Right lobe of liver (tissue), 6 donors: ENCODE data around the gene IRF2. TPM values are rescaled to one million over a fixed set of nuclear protein-coding genes. Genes with fewer than 3 reads are reported as not detected.
A peak's percentile ranks its signal among the peaks of the same experiment; 100 is the strongest.
"Not testable (repeated sequence)": the region's sequence is repeated elsewhere in the genome, so short reads cannot be mapped to it uniquely, and the experiment has no call there.

ENCODE experiments used
- ATAC-seq, 4 donors: fragments of 200-7000 bp; cut with Tn5 transposase; one replicate each; pipeline ENCODE4 v1.9.1; 2020; ENCODE audit warnings: mild to moderate bottlenecking in 4 of 4, moderate library complexity in 4 of 4
- DNase-seq, 3 donors: peaks; one replicate each; pipeline ENCODE4 v3.0.0-alpha.2; 2020
- H3K27ac ChIP-seq, 3 donors: fragments of 200-600 bp; one replicate each; pipeline ENCODE4 v1.8.0; 2022
- H3K27me3 ChIP-seq, 2 donors: fragments of 200-600 bp; one replicate each; pipeline ENCODE4 v1.8.0; 2022
- H3K36me3 ChIP-seq, 4 donors: fragments of 200-600 bp; sonication (generic) in 1 of 4; one replicate each; pipeline versions ENCODE4 v1.5.1 to v1.8.0; 2017 to 2022; ENCODE audit warnings: control low read depth in 1 of 4
- H3K4me1 ChIP-seq, 4 donors: fragments of 200-600 bp; sonication (generic) in 1 of 4; one replicate each; pipeline versions ENCODE4 v1.5.1 to v1.8.0; 2017 to 2022; ENCODE audit warnings: control low read depth in 1 of 4
- H3K4me3 ChIP-seq, 3 donors: fragments of 200-600 bp; one replicate each; pipeline ENCODE4 v1.8.0; 2022
- H3K9me3 ChIP-seq, 4 donors: fragments of 200-600 bp; sonication (generic) in 1 of 4; one replicate each; pipeline versions ENCODE4 v1.5.1 to v1.8.0; 2017 to 2022; ENCODE audit warnings: control low read depth in 1 of 4
- CTCF ChIP-seq, 4 donors: fragments of 200-600 bp in 3 of 4; fragments of 450-650 bp in 1 of 4; IDR thresholded peaks; one replicate each; pipeline versions ENCODE4 v1.5.1 to v1.8.0; 2016 to 2022; ENCODE audit warnings: antibody characterized with exemption in 4 of 4, mild to moderate bottlenecking in 2 of 4
- POLR2A ChIP-seq: fragments of 450-650 bp; IDR thresholded peaks from one replicate; pipeline ENCODE4 v1.6.1; 2017; ENCODE audit warnings: antibody characterized with exemption, mild to moderate bottlenecking
- WGBS: methylation state at CpG from one replicate; pipeline ENCODE4 v1.1.6; 2018; ENCODE audit warnings: low coverage, low lambda C conversion rate; ENCODE audit not compliant: insufficient coverage; ENCODE audit errors: missing lambda C conversion rate; 5-methylcytosine and 5-hydroxymethylcytosine counted together
- intact Hi-C, 2 donors: fragments of 100-400 bp; cut with DNase I; formaldehyde crosslinking; loops; one replicate each; pipeline versions ENCODE4 v1.11.2 to v1.14.1; 2022
- total RNA-seq, 6 experiments: library from RNA; depleted of rRNA in 2 of 6; stranded (reverse); fragments of >200 nt in 2 of 6; fragmentation: NEBNext Ultra II Directional in 3 of 6; extraction: Animal tissue kit (Norgen Biotek cat#: 25700) in 3 of 6; gene quantifications; one replicate each; pipeline versions ENCODE4 v1.1.0 to v1.2.4, GENCODE V29; 2016 to 2023
- donor health status: DM: no; HTN: yes; CAD: no.
- donor health status: DM: no; HTN: no; CAD: no.
- donor health status: DM: no; HTN: no; CAD: no.
- donor health status: DM: no; HTN: yes; CAD: no.
- donor health status: DM: no; HTN: yes; CAD: no.

Gene IRF2
- total RNA-seq, 6 experiments from 2014 or later: 16.9 to 29.0 (median 21.3) TPM

GRCh38 chr4:184347251-184348239 lies 126.8 kb downstream of the IRF2 start:
- Histone ChIP-seq H3K27ac (peak overlapping the region; percentile 86 to 95 (median 93)), H3K9me3 (no peaks in the 10 kb centered on the region), H3K4me3 (peak overlapping the region in 1 of 3 donors; percentile 14), H3K4me1 (peaks cover 0 to 79% (median 34%) of the 10 kb centered on the region in 4 donors), H3K36me3 (no peaks in the 10 kb centered on the region), H3K27me3 (no peaks in the 10 kb centered on the region)
- TF ChIP-seq POLR2A (peak; percentile 27), CTCF (IDR thresholded peaks at IDR 0.05) (no peak)
- intact Hi-C loops: loop anchor here (5.0 kb wide), 1 partner anchor 35 kb away; no protein-coding TSS in a partner anchor
- ATAC-seq (peak in 3 of 4 donors; percentile 0 to 2 (median 1)), DNase-seq (peak in 2 of 3 donors; percentile 58 to 69)
- WGBS: 20% methylated on average over 10 of the region's 16 CpGs

GRCh38 chr4:184346682-184347081 lies 127.7 kb downstream of the IRF2 start:
- Histone ChIP-seq H3K4me1 (peaks cover 0 to 72% (median 31%) of the 10 kb centered on the region in 4 donors), H3K36me3 (no peaks in the 10 kb centered on the region), H3K27me3 (no peaks in the 10 kb centered on the region), H3K9me3 (no peaks in the 10 kb centered on the region), H3K27ac (peak overlapping the region; percentile 86 to 95 (median 93)), H3K4me3 (no peak overlapping the region)
- ATAC-seq: no peak
- TF ChIP-seq CTCF (IDR thresholded peaks at IDR 0.05): no peak
- TF ChIP-seq POLR2A: no peak
- 41% methylated on average over 2 of the region's 2 CpGs for WGBS
- intact Hi-C loops: loop anchor here (5.0 kb wide), 1 partner anchor 36 kb away; no protein-coding TSS in a partner anchor
- DNase-seq: no peak

- not testable (repeated sequence) for H3K4me3 ChIP-seq, ATAC-seq, H3K36me3 ChIP-seq, H3K9me3 ChIP-seq, H3K27me3 ChIP-seq
- intact Hi-C loops: loop anchor here (5.0 kb wide), 1 partner anchor 36 kb away; no protein-coding TSS in a partner anchor
- H3K27ac ChIP-seq: peak overlapping the region; percentile 86 to 95 (median 93)
- H3K4me1 ChIP-seq: peaks cover 0 to 72% (median 31%) of the 10 kb centered on the region in 4 donors
- 50% methylated on average over 6 of the region's 6 CpGs for WGBS
- DNase-seq: peak in 1 of 3 donors; percentile 48
Measured at GRCh38 chr4:184346273-184346672, 128.1 kb downstream of the IRF2 start.

GRCh38 chr4:184345573-184345922 lies 128.8 kb downstream of the IRF2 start:
- ATAC-seq: peak; percentile 20 to 44 (median 35)
- WGBS: 17% methylated on average over 2 of the region's 3 CpGs
- no peaks in the 10 kb centered on the region for H3K27me3 ChIP-seq
- H3K4me3 ChIP-seq: no peak overlapping the region
- peaks cover 0 to 71% (median 31%) of the 10 kb centered on the region in 4 donors for H3K4me1 ChIP-seq
- no peaks in the 10 kb centered on the region for H3K9me3 ChIP-seq
- intact Hi-C loops: loop anchor here (5.0 kb wide), 1 partner anchor 37 kb away; no protein-coding TSS in a partner anchor
- peak overlapping the region; percentile 86 to 95 (median 93) for H3K27ac ChIP-seq
- peak; percentile 65 to 75 (median 72) for DNase-seq
- TF ChIP-seq CTCF (IDR thresholded peaks at IDR 0.05): no peak
- TF ChIP-seq POLR2A: peak; percentile 42
- H3K36me3 ChIP-seq: no peaks in the 10 kb centered on the region
